ENCODE data around the gene MANSC1.

Gene MANSC1

GRCh38 chr12:12349711-12350665 lies at the start of gene MANSC1:
MANSC1 (minus strand) TSS chr12:12350242; CDS start chr12:12343314, 6,928 bp downstream.
- peak in 2 of 3 donors; percentile 28 to 39 for DNase-seq (ENCODE audit: low read depth in 2 of 3, low spot score in 1 of 3)

- DNase-seq (ENCODE audit: low read depth in 2 of 3, low spot score in 1 of 3): no peak
These were observed 49.1 kb upstream of the MANSC1 start for GRCh38 chr12:12399161-12399560.

GRCh38 chr12:12398026-12398859 lies 48.2 kb upstream of the MANSC1 start:
- no peak for DNase-seq (ENCODE audit: low read depth in 2 of 3, low spot score in 1 of 3)

- DNase-seq (ENCODE audit: low read depth in 2 of 3, low spot score in 1 of 3): no peak
These were observed 47.1 kb upstream of the MANSC1 start for GRCh38 chr12:12397184-12397583.

GRCh38 chr12:12396694-12397093 lies 46.7 kb upstream of the MANSC1 start:
- no peak for DNase-seq (ENCODE audit: low read depth in 2 of 3, low spot score in 1 of 3)

- DNase-seq (ENCODE audit: low read depth in 2 of 3, low spot score in 1 of 3): no peak
These were observed 43.1 kb upstream of the MANSC1 start for GRCh38 chr12:12393171-12393570.

- no peak for DNase-seq (ENCODE audit: low read depth in 2 of 3, low spot score in 1 of 3)
These were observed 42.4 kb upstream of the MANSC1 start for GRCh38 chr12:12392413-12392812.

- DNase-seq (ENCODE audit: low read depth in 2 of 3, low spot score in 1 of 3): no peak
These were observed 37.5 kb upstream of the MANSC1 start for GRCh38 chr12:12387501-12387900.

- peak; percentile 26 to 52 (median 27) for DNase-seq (ENCODE audit: low read depth in 2 of 3, low spot score in 1 of 3)
These were observed 34.7 kb upstream of the MANSC1 start for GRCh38 chr12:12384571-12385340.

GRCh38 chr12:12381982-12382381 lies 31.9 kb upstream of the MANSC1 start:
- DNase-seq (ENCODE audit: low read depth in 2 of 3, low spot score in 1 of 3): no peak

- DNase-seq (ENCODE audit: low read depth in 2 of 3, low spot score in 1 of 3): no peak
These were observed 31.0 kb upstream of the MANSC1 start for GRCh38 chr12:12380949-12381593.

- DNase-seq (ENCODE audit: low read depth in 2 of 3, low spot score in 1 of 3): no peak
These were observed 30.0 kb upstream of the MANSC1 start for GRCh38 chr12:12379831-12380730.

- DNase-seq (ENCODE audit: low read depth in 2 of 3, low spot score in 1 of 3): no peak
These were observed 28.6 kb upstream of the MANSC1 start for GRCh38 chr12:12378616-12379015.

- DNase-seq (ENCODE audit: low read depth in 2 of 3, low spot score in 1 of 3): no peak
These were observed 26.8 kb upstream of the MANSC1 start for GRCh38 chr12:12376646-12377448.

GRCh38 chr12:12372946-12373722 lies 23.1 kb upstream of the MANSC1 start:
- no peak for DNase-seq (ENCODE audit: low read depth in 2 of 3, low spot score in 1 of 3)

GRCh38 chr12:12367482-12367998 lies 17.5 kb upstream of the MANSC1 start:
- DNase-seq (ENCODE audit: low read depth in 2 of 3, low spot score in 1 of 3): no peak

GRCh38 chr12:12366701-12367481 lies 16.8 kb upstream of the MANSC1 start:
- no peak for DNase-seq (ENCODE audit: low read depth in 2 of 3, low spot score in 1 of 3)
